Nephron (organoid): ENCODE data around the gene SIGLEC8.

ENCODE experiments used
- H3K27ac Mint-ChIP-seq, 3 experiments: 2 replicates each; pipeline ENCODE4 v1.8.0; 2020; ENCODE audit warnings: mixed read lengths in 3 of 3, mild to moderate bottlenecking in 2 of 3, moderate library complexity in 1 of 3
- H3K27me3 Mint-ChIP-seq: 2 replicates; pipeline ENCODE4 v1.8.0; 2021; ENCODE audit warnings: low read depth, mild to moderate bottlenecking, moderate library complexity, mixed read lengths
- H3K36me3 Mint-ChIP-seq: 2 replicates; pipeline ENCODE4 v1.8.0; 2020; ENCODE audit warnings: low read depth, mixed read lengths
- H3K4me1 Mint-ChIP-seq: 2 replicates; pipeline ENCODE4 v1.8.0; 2020; ENCODE audit warnings: mixed read lengths
- H3K4me3 Mint-ChIP-seq, 3 experiments: 2 replicates each; pipeline ENCODE4 v1.8.0; 2020; ENCODE audit warnings: mild to moderate bottlenecking in 3 of 3, mixed read lengths in 3 of 3, moderate library complexity in 2 of 3
- H3K9me3 Mint-ChIP-seq: 2 replicates; pipeline ENCODE4 v1.8.0; 2020; ENCODE audit warnings: mixed read lengths
- TF ChIP-seq, protein P1 (sequence below), 3 experiments: fragments of 200-600 bp; sonication (generic); IDR thresholded peaks; one replicate each; pipeline ENCODE4 v1.5.0; 2021; ENCODE audit warnings: antibody characterized with exemption in 3 of 3; ENCODE audit not compliant: unreplicated experiment in 3 of 3

Gene SIGLEC8

DNA sequence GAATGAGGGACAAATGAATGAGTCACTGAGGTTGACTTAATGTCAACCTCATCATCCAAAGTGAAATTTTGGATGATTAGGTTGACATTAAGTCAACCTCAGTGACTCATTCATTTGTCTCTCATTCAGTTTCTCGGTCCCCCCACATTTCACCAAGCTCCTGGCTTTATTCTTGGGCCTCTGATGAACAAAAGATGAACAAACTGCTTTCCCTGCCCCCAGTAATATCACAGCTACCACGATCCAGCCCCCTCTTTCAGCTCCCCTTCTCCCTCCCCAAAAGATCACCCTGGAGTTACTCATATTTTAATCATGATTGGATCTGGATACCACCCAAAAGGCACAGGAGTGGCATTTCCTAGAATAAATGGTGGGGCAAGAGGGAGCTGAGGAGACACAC, 30.9 kb upstream of the SIGLEC8 start:
- TF ChIP-seq, protein P1, sequence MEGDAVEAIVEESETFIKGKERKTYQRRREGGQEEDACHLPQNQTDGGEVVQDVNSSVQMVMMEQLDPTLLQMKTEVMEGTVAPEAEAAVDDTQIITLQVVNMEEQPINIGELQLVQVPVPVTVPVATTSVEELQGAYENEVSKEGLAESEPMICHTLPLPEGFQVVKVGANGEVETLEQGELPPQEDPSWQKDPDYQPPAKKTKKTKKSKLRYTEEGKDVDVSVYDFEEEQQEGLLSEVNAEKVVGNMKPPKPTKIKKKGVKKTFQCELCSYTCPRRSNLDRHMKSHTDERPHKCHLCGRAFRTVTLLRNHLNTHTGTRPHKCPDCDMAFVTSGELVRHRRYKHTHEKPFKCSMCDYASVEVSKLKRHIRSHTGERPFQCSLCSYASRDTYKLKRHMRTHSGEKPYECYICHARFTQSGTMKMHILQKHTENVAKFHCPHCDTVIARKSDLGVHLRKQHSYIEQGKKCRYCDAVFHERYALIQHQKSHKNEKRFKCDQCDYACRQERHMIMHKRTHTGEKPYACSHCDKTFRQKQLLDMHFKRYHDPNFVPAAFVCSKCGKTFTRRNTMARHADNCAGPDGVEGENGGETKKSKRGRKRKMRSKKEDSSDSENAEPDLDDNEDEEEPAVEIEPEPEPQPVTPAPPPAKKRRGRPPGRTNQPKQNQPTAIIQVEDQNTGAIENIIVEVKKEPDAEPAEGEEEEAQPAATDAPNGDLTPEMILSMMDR (IDR thresholded peaks at IDR 0.05; ENCODE audit: unreplicated experiment in 3 of 3) = no peak
- H3K27me3 Mint-ChIP-seq = no peaks in the 10 kb centered on the region
- peaks cover 18% of the 10 kb centered on the region for H3K9me3 Mint-ChIP-seq
- H3K27ac Mint-ChIP-seq = no peak overlapping the region
- no peaks in the 10 kb centered on the region for H3K36me3 Mint-ChIP-seq
- H3K4me3 Mint-ChIP-seq = no peak overlapping the region
- no peaks in the 10 kb centered on the region for H3K4me1 Mint-ChIP-seq

DNA sequence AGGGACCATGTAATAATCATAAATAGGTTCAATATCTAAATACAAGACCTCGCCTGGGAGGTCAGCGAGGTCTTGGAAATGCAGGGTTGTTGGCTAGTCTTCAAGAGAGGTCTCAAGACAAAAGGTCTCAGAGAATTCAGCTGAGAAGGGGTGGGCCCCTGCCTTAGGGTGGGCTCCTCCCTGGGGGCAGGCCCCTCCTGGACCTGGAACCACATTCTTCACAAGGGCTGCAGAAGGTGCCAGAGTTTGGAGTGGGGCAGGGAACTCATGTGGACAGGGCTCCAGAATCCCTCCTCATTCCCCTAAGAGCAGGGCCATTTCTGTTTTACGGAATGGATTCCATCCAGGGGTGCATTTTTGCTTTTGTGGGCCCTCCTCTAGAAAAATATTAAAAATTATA, 30.2 kb upstream of the SIGLEC8 start:
- Mint-ChIP-seq H3K27me3 (peaks cover 2% of the 10 kb centered on the region), H3K27ac (no peak overlapping the region), H3K4me1 (no peaks in the 10 kb centered on the region), H3K36me3 (no peaks in the 10 kb centered on the region), H3K4me3 (no peak overlapping the region), H3K9me3 (peaks cover 18% of the 10 kb centered on the region)
- TF ChIP-seq, protein P1 (IDR thresholded peaks at IDR 0.05; ENCODE audit: unreplicated experiment in 3 of 3) = no peak

DNA sequence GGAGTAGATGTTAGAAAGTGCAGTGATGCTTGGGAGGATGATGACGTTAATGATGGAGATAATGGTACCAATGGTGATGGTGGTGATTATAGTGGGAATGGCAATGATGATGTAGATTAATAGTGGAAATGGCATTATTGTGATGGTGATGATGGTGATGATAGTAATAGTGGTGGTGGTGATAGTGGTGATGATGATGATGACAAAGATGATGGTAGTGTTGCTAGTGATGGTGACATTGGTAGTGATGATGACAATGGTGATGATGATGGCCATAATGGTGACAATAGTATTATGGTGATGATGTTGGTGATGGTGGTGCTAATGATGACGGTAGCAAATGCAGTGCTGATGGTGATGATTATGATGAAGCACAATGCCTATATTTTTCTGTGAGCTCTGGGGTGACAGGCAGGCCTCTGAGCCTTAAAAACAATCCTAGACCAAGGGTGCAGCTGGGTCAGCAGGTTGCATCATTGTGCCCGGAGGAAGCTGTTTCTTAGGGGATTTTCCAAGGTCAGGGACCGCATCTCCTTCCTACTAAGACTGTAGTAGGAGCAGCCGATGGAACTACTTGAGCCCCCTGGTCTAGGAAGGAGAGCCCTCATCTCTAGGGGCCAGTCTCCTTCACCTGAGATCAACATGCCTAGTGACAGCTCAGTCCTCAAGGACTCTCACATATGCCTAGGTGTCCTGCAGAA, 27.9 kb upstream of the SIGLEC8 start:
- H3K4me3 Mint-ChIP-seq = no peak overlapping the region
- peaks cover 3% of the 10 kb centered on the region for H3K27me3 Mint-ChIP-seq
- peaks cover 12% of the 10 kb centered on the region for H3K9me3 Mint-ChIP-seq
- H3K36me3 Mint-ChIP-seq = no peaks in the 10 kb centered on the region
- TF ChIP-seq, protein P1 (IDR thresholded peaks at IDR 0.05; ENCODE audit: unreplicated experiment in 3 of 3) = no peak
- no peaks in the 10 kb centered on the region for H3K4me1 Mint-ChIP-seq
- H3K27ac Mint-ChIP-seq = no peak overlapping the region

DNA sequence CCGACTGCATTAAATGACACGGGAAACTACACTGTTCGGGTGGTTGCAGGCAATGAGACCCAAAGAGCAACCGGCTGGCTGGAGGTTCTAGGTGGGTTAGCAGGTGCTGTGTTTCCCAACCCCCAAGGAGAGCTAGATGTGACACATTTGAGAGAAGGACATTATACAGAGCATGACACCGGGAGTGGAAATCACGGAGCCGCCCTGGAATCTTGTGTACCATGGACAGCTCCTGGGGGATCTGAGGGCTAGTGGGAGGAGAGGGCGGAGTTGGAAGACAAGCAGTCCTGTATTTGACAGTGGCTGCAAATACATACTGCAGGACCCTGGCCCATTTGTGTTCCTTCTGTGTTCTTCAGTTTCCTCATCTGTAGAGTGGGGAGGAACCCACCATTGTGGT, 22.3 kb upstream of the SIGLEC8 start:
- TF ChIP-seq, protein P1 (IDR thresholded peaks at IDR 0.05; ENCODE audit: unreplicated experiment in 3 of 3) = no peak
- Mint-ChIP-seq H3K4me3 (no peak overlapping the region), H3K9me3 (peaks cover 18% of the 10 kb centered on the region), H3K27me3 (peaks cover 3% of the 10 kb centered on the region), H3K27ac (no peak overlapping the region), H3K36me3 (no peaks in the 10 kb centered on the region), H3K4me1 (no peaks in the 10 kb centered on the region)

DNA sequence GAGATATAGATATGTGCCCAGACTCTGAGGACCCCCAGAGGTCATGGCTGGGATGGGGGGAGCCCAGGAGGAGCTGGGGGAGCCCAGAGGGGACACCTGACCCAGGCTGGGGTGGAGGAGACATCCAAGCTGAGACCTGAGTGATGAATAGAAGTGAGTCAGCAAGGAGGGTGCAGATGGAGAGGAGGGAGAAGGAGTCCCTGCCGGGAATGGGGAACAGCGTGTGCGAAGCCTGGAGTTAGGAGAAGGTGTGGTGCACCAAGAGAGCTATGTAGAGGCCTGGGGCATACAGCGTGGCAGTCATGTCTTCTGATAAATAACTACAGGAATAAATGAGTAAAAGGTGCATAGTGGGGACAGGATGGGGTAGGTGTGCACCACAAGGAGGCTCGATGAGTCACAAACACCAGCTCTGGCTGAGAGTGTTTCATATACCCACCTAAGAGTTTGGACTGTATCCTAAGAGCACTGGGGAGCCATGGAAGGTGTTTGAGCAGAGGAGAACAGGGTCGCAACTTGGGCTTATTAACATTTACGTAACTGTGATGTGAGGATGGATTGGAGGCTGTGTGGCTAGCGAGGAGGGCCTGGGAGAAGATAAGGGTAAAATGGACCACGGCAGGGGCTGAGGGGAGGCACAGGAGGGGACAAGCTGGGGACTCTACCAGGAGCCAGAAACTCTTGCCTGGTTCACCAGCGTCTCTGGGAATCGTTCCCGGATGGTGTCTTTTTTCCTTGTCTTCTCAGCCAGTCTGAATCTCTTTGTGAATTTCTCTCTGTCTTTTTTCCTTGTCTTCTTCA, 21.5 kb upstream of the SIGLEC8 start:
- peaks cover 4% of the 10 kb centered on the region for H3K27me3 Mint-ChIP-seq
- no peak overlapping the region for H3K27ac Mint-ChIP-seq
- H3K36me3 Mint-ChIP-seq = no peaks in the 10 kb centered on the region
- no peaks in the 10 kb centered on the region for H3K4me1 Mint-ChIP-seq
- H3K9me3 Mint-ChIP-seq = peaks cover 14% of the 10 kb centered on the region
- TF ChIP-seq, protein P1 (IDR thresholded peaks at IDR 0.05; ENCODE audit: unreplicated experiment in 3 of 3) = no peak
- no peak overlapping the region for H3K4me3 Mint-ChIP-seq
